OCI-LY1 (cell line): ENCODE results near the gene AP3B2.

Experiments used
- EZH2 ChIP-seq: fragments of 200-600 bp; sonication (generic), shearing (Covaris generic); IDR thresholded peaks from 2 replicates; pipeline ENCODE4 v1.8.0; 2017; ENCODE audit warnings: borderline replicate concordance, mixed run types, mild to moderate bottlenecking, antibody characterized with exemption, low read length, moderate library complexity, mixed read lengths
- TF ChIP-seq, protein P1 (sequence below): fragments of 200-600 bp; sonication (generic), shearing (Covaris generic); IDR thresholded peaks from 2 replicates; pipeline ENCODE4 v1.5.1; 2017; ENCODE audit warnings: mild to moderate bottlenecking, antibody characterized with exemption, low read length, moderate library complexity, mixed read lengths

DNA sequence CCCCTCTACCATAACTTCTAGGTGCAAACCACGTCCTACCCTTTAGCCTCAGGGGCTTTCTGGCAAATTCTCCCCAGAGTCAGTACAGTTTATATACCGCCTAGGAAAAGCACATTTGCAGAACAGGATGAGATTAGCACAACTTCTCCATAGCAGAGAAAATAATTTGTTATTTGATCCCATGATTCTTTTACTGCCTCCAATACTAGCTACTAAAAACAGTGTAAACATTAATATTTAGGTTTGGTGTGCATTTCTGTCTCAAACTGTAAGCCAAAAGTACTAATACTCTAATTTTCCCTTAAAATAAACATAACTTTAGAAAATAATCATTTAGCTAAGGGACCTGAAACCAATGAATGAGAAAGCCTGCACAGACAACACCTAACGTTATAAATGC, 67.0 kb downstream of the AP3B2 start:
- TF ChIP-seq, protein P1, sequence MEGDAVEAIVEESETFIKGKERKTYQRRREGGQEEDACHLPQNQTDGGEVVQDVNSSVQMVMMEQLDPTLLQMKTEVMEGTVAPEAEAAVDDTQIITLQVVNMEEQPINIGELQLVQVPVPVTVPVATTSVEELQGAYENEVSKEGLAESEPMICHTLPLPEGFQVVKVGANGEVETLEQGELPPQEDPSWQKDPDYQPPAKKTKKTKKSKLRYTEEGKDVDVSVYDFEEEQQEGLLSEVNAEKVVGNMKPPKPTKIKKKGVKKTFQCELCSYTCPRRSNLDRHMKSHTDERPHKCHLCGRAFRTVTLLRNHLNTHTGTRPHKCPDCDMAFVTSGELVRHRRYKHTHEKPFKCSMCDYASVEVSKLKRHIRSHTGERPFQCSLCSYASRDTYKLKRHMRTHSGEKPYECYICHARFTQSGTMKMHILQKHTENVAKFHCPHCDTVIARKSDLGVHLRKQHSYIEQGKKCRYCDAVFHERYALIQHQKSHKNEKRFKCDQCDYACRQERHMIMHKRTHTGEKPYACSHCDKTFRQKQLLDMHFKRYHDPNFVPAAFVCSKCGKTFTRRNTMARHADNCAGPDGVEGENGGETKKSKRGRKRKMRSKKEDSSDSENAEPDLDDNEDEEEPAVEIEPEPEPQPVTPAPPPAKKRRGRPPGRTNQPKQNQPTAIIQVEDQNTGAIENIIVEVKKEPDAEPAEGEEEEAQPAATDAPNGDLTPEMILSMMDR: no peak
- TF ChIP-seq EZH2: no peak
